Measurements from ENCODE around the gene MRPL48.

Gene MRPL48

GRCh38 chr11:73800276-73800806 is 12.7 kb downstream of the MRPL48 start:
- no peak overlapping the region for H3K4me3 ChIP-seq (ENCODE audit: low read depth in 1 of 2, low read length in 1 of 2)
- H3K4me1 ChIP-seq (ENCODE audit: control insufficient read depth in 1 of 2, insufficient read depth in 1 of 2, low read depth in 1 of 2, low read length in 1 of 2) = no peaks in the 10 kb centered on the region
- TF ChIP-seq, protein P1, sequence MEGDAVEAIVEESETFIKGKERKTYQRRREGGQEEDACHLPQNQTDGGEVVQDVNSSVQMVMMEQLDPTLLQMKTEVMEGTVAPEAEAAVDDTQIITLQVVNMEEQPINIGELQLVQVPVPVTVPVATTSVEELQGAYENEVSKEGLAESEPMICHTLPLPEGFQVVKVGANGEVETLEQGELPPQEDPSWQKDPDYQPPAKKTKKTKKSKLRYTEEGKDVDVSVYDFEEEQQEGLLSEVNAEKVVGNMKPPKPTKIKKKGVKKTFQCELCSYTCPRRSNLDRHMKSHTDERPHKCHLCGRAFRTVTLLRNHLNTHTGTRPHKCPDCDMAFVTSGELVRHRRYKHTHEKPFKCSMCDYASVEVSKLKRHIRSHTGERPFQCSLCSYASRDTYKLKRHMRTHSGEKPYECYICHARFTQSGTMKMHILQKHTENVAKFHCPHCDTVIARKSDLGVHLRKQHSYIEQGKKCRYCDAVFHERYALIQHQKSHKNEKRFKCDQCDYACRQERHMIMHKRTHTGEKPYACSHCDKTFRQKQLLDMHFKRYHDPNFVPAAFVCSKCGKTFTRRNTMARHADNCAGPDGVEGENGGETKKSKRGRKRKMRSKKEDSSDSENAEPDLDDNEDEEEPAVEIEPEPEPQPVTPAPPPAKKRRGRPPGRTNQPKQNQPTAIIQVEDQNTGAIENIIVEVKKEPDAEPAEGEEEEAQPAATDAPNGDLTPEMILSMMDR (IDR thresholded peaks at IDR 0.05) = no peak
- no peaks in the 10 kb centered on the region for H3K9me3 ChIP-seq
- H3K27me3 ChIP-seq = no peaks in the 10 kb centered on the region
- H3K27ac ChIP-seq = no peak overlapping the region
- H3K36me3 ChIP-seq = peaks cover 9% of the 10 kb centered on the region

DNA sequence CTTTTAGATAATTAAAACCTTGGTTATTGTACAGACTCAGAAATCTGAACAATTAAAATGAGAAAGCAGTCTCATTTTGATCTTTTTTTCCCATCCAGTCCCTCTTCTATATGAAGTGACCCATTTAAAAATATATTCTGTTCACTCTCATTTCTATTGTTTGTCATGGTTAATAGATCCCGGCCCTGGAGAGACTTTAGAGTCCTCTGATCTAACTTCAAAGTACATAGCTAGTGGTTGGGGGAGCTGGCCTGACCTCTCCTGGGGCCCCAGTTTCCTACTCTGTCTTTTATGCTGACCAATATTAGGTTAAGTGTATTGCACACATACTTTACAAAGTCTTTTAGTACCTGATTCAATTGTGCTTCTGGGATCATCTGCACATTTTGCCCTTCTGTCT is 13.5 kb downstream of the MRPL48 start:
- no peaks in the 10 kb centered on the region for H3K9me3 ChIP-seq
- H3K36me3 ChIP-seq = peaks cover 9% of the 10 kb centered on the region
- no peak overlapping the region for H3K27ac ChIP-seq
- TF ChIP-seq, protein P1 (IDR thresholded peaks at IDR 0.05) = no peak
- H3K4me1 ChIP-seq (ENCODE audit: control insufficient read depth in 1 of 2, insufficient read depth in 1 of 2, low read depth in 1 of 2, low read length in 1 of 2) = no peaks in the 10 kb centered on the region
- no peak overlapping the region for H3K4me3 ChIP-seq (ENCODE audit: low read depth in 1 of 2, low read length in 1 of 2)
- H3K27me3 ChIP-seq = no peaks in the 10 kb centered on the region

GRCh38 chr11:73804712-73805111 is 17.0 kb downstream of the MRPL48 start:
- no peak overlapping the region for H3K27ac ChIP-seq
- H3K36me3 ChIP-seq = peaks cover 6% of the 10 kb centered on the region
- TF ChIP-seq, protein P1 (IDR thresholded peaks at IDR 0.05) = no peak
- no peak overlapping the region for H3K4me3 ChIP-seq (ENCODE audit: low read depth in 1 of 2, low read length in 1 of 2)
- H3K9me3 ChIP-seq = no peaks in the 10 kb centered on the region
- H3K4me1 ChIP-seq (ENCODE audit: control insufficient read depth in 1 of 2, insufficient read depth in 1 of 2, low read depth in 1 of 2, low read length in 1 of 2) = no peaks in the 10 kb centered on the region
- H3K27me3 ChIP-seq = no peaks in the 10 kb centered on the region

DNA sequence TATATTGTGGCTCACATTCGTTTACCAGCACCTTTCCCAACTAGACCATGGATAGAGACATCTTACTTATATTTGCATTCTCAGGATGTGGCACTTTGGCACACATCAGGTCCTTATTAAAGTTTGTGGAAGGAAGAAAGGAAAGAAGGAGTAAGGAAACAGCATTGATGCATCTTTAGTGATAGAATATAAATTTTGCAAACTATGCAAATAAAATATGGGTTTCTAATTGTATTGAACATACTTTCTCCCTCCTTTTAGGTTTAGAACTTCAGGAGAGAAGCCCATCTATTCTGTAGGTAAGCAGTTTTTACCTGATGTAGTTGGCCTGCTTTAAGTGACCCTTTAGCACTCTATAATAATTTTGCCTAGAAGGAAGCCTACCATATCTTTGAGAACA is 20.4 kb downstream of the MRPL48 start:
- Histone ChIP-seq H3K9me3 (no peaks in the 10 kb centered on the region), H3K27me3 (no peaks in the 10 kb centered on the region), H3K4me3 (ENCODE audit: low read depth in 1 of 2, low read length in 1 of 2) (no peak overlapping the region), H3K4me1 (ENCODE audit: control insufficient read depth in 1 of 2, insufficient read depth in 1 of 2, low read depth in 1 of 2, low read length in 1 of 2) (no peaks in the 10 kb centered on the region), H3K27ac (no peak overlapping the region), H3K36me3 (peaks cover 6% of the 10 kb centered on the region)
- TF ChIP-seq, protein P1 (IDR thresholded peaks at IDR 0.05) = no peak

DNA sequence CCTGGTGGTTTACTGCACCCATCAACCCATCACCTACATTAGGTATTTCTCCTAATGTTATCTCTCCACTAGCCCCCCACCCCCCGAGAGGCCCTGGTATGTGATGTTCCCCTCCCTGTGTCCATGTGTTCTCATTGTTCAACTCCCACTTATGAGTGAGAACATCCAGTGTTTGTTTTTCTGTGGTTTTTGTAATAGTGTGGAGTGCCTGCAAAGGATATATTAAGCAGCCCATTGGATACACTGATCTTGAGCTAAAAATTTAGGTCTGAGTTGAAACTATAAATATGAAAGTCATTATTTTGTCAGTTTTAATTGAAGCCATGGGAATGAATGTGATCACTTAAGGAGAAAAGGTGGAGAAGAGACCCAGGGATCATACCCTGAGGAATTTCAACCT is 23.0 kb downstream of the MRPL48 start:
- TF ChIP-seq, protein P1 (IDR thresholded peaks at IDR 0.05) = no peak

GRCh38 chr11:73812234-73812633 is 24.6 kb downstream of the MRPL48 start:
- H3K36me3 ChIP-seq = peaks cover 6% of the 10 kb centered on the region
- TF ChIP-seq, protein P1 (IDR thresholded peaks at IDR 0.05) = no peak
- no peak overlapping the region for H3K27ac ChIP-seq
- H3K9me3 ChIP-seq = no peaks in the 10 kb centered on the region
- no peak overlapping the region for H3K4me3 ChIP-seq (ENCODE audit: low read depth in 1 of 2, low read length in 1 of 2)
- no peaks in the 10 kb centered on the region for H3K27me3 ChIP-seq
- peaks cover 4 to 6% of the 10 kb centered on the region in 2 experiments for H3K4me1 ChIP-seq (ENCODE audit: control insufficient read depth in 1 of 2, insufficient read depth in 1 of 2, low read depth in 1 of 2, low read length in 1 of 2)

More for the DNA sequence above, 23.0 kb downstream of the MRPL48 start:
- H3K27me3 ChIP-seq = no peaks in the 10 kb centered on the region
- H3K4me3 ChIP-seq (ENCODE audit: low read depth in 1 of 2, low read length in 1 of 2) = no peak overlapping the region
- peaks cover 6% of the 10 kb centered on the region for H3K36me3 ChIP-seq
- H3K27ac ChIP-seq = no peak overlapping the region
- H3K9me3 ChIP-seq = no peaks in the 10 kb centered on the region
- H3K4me1 ChIP-seq (ENCODE audit: control insufficient read depth in 1 of 2, insufficient read depth in 1 of 2, low read depth in 1 of 2, low read length in 1 of 2) = no peaks in the 10 kb centered on the region
